A673 (cell line): ENCODE measurements around the gene CALHM2. TPM values are rescaled to one million over a fixed set of nuclear protein-coding genes. Genes with fewer than 3 reads are reported as not detected.

Source experiments
- BruUV-seq: library from RNA; stranded (reverse); fragments of 400-500 nt; replicated peaks from 2 replicates; lab custom pipeline; 2021; lab: Mats Ljungman, UMichigan
- CTCF ChIA-PET: fragments of 300-600 bp; sonication (Branson Sonifier 250); formaldehyde crosslinking; loops from one replicate; lab custom pipeline; 2022; ENCODE audit warnings: antibody characterized with exemption; lab: Charles Lee
- POLR2A ChIA-PET: fragments of 300-600 bp; sonication (Branson Sonifier 250); formaldehyde crosslinking; loops from one replicate; lab custom pipeline; 2022; ENCODE audit warnings: antibody characterized with exemption; ENCODE audit not compliant: low non-redundant PET; lab: Charles Lee
- DNase-seq: peaks from one replicate; pipeline ENCODE4 v3.0.0-alpha.2; 2015; ENCODE audit warnings: low spot score
- H3K27ac ChIP-seq: fragments of 200-600 bp; sonication (generic); 2 replicates; pipeline ENCODE4 v1.5.1; 2016; ENCODE audit warnings: mixed run types, low read depth, mild to moderate bottlenecking, mixed read lengths, antibody characterized with exemption, low read length; ENCODE audit not compliant: poor library complexity, severe bottlenecking
- H3K27me3 ChIP-seq: fragments of 200-600 bp; sonication (generic); replicated peaks from 2 replicates; pipeline ENCODE4 v1.6.1; 2017; ENCODE audit warnings: mixed run types, low read depth, mild to moderate bottlenecking, mixed read lengths, antibody characterized with exemption, low read length; ENCODE audit not compliant: insufficient read depth, poor library complexity
- H3K36me3 ChIP-seq: fragments of 200-600 bp; sonication (generic); 2 replicates; pipeline ENCODE4 v1.6.1; 2016; ENCODE audit warnings: mixed run types, mild to moderate bottlenecking, mixed read lengths, antibody characterized with exemption, low read length; ENCODE audit not compliant: insufficient read depth, poor library complexity, severe bottlenecking
- H3K4me1 ChIP-seq: fragments of 200-600 bp; sonication (generic); 2 replicates; pipeline ENCODE4 v1.6.1; 2017; ENCODE audit warnings: mixed run types, mild to moderate bottlenecking, mixed read lengths, antibody characterized with exemption, low read length; ENCODE audit not compliant: insufficient read depth, poor library complexity, severe bottlenecking
- H3K4me3 ChIP-seq: fragments of 200-600 bp; sonication (generic); 2 replicates; pipeline ENCODE4 v1.5.1; 2016; ENCODE audit warnings: low read depth, mixed run types, mild to moderate bottlenecking, mixed read lengths, low read length; ENCODE audit not compliant: poor library complexity, severe bottlenecking
- H3K9me3 ChIP-seq: fragments of 200-600 bp; sonication (generic); 2 replicates; pipeline ENCODE4 v1.6.1; 2016; ENCODE audit warnings: mixed run types, low read depth, mild to moderate bottlenecking, mixed read lengths, antibody characterized with exemption, low read length; ENCODE audit not compliant: poor library complexity, severe bottlenecking
- CTCF ChIP-seq: fragments of 300-800, 200-600 bp; sonication (generic); conservative IDR thresholded peaks from 2 replicates; pipeline ENCODE4 v1.5.1; 2017; ENCODE audit warnings: low read depth, mild to moderate bottlenecking, antibody characterized with exemption, low read length, moderate library complexity, mixed read lengths
- EZH2 ChIP-seq: fragments of 200-600 bp; sonication (generic); IDR thresholded peaks from 2 replicates; pipeline ENCODE4 v1.6.1; 2017; ENCODE audit warnings: borderline replicate concordance, low read depth, mild to moderate bottlenecking, mixed read lengths, antibody characterized with exemption, low read length; ENCODE audit not compliant: poor library complexity, severe bottlenecking
- intact Hi-C: fragments of 100-400 bp; cut with micrococcal nuclease; formaldehyde crosslinking; loops from one replicate; pipeline ENCODE4 v1.10.0; 2022; ENCODE audit not compliant: unreplicated experiment
- total RNA-seq: library from RNA; stranded (reverse); gene quantifications from 2 replicates; pipeline ENCODE4 v1.2.3, GENCODE V29; 2021

The CALHM2 gene
- total RNA-seq, 1 experiment from 2014 or later = 5.9 TPM

GRCh38 chr10:103416436-103417147 is 35.6 kb downstream of the CALHM2 start:
- ChIA-PET POLR2A (no interaction called here), CTCF (interaction anchor here (1.1 kb wide), 1 partner anchor 176 kb away, joined by 3 read pairs; no protein-coding TSS in a partner anchor)
- BruUV-seq = no TSS peak
- Histone ChIP-seq H3K27me3 (no peaks in the 10 kb centered on the region), H3K27ac (no peak overlapping the region), H3K9me3 (no peaks in the 10 kb centered on the region), H3K4me3 (no peak overlapping the region), H3K4me1 (no peaks in the 10 kb centered on the region), H3K36me3 (peaks cover 89% of the 10 kb centered on the region)
- TF ChIP-seq CTCF = peak; percentile 60
- no peak for TF ChIP-seq EZH2
- peak; percentile 59 for DNase-seq
- intact Hi-C loops = loop anchor here (2.0 to 5.0 kb wide), 2 partner anchors 71 to 176 kb away; no protein-coding TSS in a partner anchor

GRCh38 chr10:103415581-103415980 is 36.6 kb downstream of the CALHM2 start:
- no peak overlapping the region for H3K4me3 ChIP-seq
- no peaks in the 10 kb centered on the region for H3K27me3 ChIP-seq
- no TSS peak for BruUV-seq
- no peak for DNase-seq
- no peak overlapping the region for H3K27ac ChIP-seq
- ChIA-PET CTCF (interaction anchor here (1.1 kb wide), 1 partner anchor 177 kb away, joined by 3 read pairs; no protein-coding TSS in a partner anchor), POLR2A (no interaction called here)
- H3K9me3 ChIP-seq = no peaks in the 10 kb centered on the region
- intact Hi-C loops = loop anchor here (5.0 kb wide), 1 partner anchor 72 kb away; no protein-coding TSS in a partner anchor
- H3K36me3 ChIP-seq = peaks cover 89% of the 10 kb centered on the region
- no peaks in the 10 kb centered on the region for H3K4me1 ChIP-seq
- no peak for TF ChIP-seq CTCF
- no peak for TF ChIP-seq EZH2

GRCh38 chr10:103413564-103413963 is 38.6 kb downstream of the CALHM2 start:
- ChIA-PET CTCF (no interaction called here), POLR2A (no interaction called here)
- H3K27ac ChIP-seq = no peak overlapping the region
- no peaks in the 10 kb centered on the region for H3K4me1 ChIP-seq
- DNase-seq = no peak
- no peaks in the 10 kb centered on the region for H3K27me3 ChIP-seq
- H3K4me3 ChIP-seq = no peak overlapping the region
- H3K36me3 ChIP-seq = peaks cover 88% of the 10 kb centered on the region
- no peaks in the 10 kb centered on the region for H3K9me3 ChIP-seq
- intact Hi-C loops = no loop called here
- TF ChIP-seq EZH2 (no peak), CTCF (no peak)
- no TSS peak for BruUV-seq
